PC-9 (cell line): ENCODE data around the gene THAP8. TPM values are rescaled to one million over a fixed set of nuclear protein-coding genes. Genes with fewer than 3 reads are reported as not detected.

ENCODE experiments used
- BruUV-seq: library from RNA; stranded (reverse); fragments of 400-500 nt; replicated peaks from 2 replicates; lab custom pipeline; 2021; lab: Mats Ljungman, UMichigan
- CTCF ChIA-PET: fragments of 300-600 bp; sonication (Branson Sonifier 250); formaldehyde crosslinking; loops from one replicate; lab custom pipeline; 2022; ENCODE audit warnings: antibody characterized with exemption; lab: Charles Lee
- POLR2A ChIA-PET: fragments of 300-600 bp; sonication (Branson Sonifier 250); formaldehyde crosslinking; loops from one replicate; lab custom pipeline; 2022; ENCODE audit warnings: antibody characterized with exemption; ENCODE audit not compliant: unreplicated experiment; lab: Charles Lee
- DNase-seq, 2 experiments: peaks; one replicate each; pipeline versions ENCODE4 v3.0.0 to v3.0.0-alpha.2; 2015 to 2022; ENCODE audit warnings: mixed read lengths in 1 of 2
- H2AFZ ChIP-seq: fragments of 200-600 bp; sonication (generic); 2 replicates; pipeline ENCODE4 v1.8.1; 2017; ENCODE audit warnings: antibody characterized with exemption
- H3F3A ChIP-seq: fragments of 200-600 bp; sonication (generic); 2 replicates; pipeline ENCODE4 v1.8.1; 2017; ENCODE audit warnings: antibody characterized with exemption, mild to moderate bottlenecking, low read depth; ENCODE audit not compliant: insufficient read depth
- H3K27ac ChIP-seq: fragments of 200-600 bp; sonication (generic); 2 replicates; pipeline ENCODE4 v1.6.1; 2016; ENCODE audit warnings: mixed run types
- H3K27me3 ChIP-seq: fragments of 200-600 bp; sonication (generic); 2 replicates; pipeline ENCODE4 v1.6.1; 2016; ENCODE audit warnings: low read depth, mixed run types; ENCODE audit not compliant: insufficient read depth
- H3K36me3 ChIP-seq: fragments of 200-600 bp; sonication (generic); 2 replicates; pipeline ENCODE4 v1.6.1; 2016; ENCODE audit warnings: low read depth, mixed run types
- H3K4me1 ChIP-seq: fragments of 200-600 bp; sonication (generic); replicated peaks from 2 replicates; pipeline ENCODE4 v1.6.1; 2016; ENCODE audit warnings: mixed run types; ENCODE audit not compliant: insufficient read depth
- H3K4me2 ChIP-seq: fragments of 200-600 bp; sonication (generic); 2 replicates; pipeline ENCODE4 v1.6.1; 2017; ENCODE audit warnings: mixed run types
- H3K4me3 ChIP-seq: fragments of 200-600 bp; sonication (generic); 2 replicates; pipeline ENCODE4 v1.6.1; 2016; ENCODE audit warnings: mixed run types
- H3K79me2 ChIP-seq: fragments of 200-600 bp; sonication (generic); 2 replicates; pipeline ENCODE4 v1.6.1; 2017; ENCODE audit warnings: low read depth, mixed run types
- H3K9me2 ChIP-seq: fragments of 200-600 bp; sonication (generic); 2 replicates; pipeline ENCODE4 v1.8.1; 2017; ENCODE audit warnings: mild to moderate bottlenecking; ENCODE audit not compliant: insufficient read depth
- H3K9me3 ChIP-seq: fragments of 200-600 bp; sonication (generic); 2 replicates; pipeline ENCODE4 v1.8.1; 2016; ENCODE audit warnings: low read depth; ENCODE audit not compliant: insufficient read depth
- H4K20me1 ChIP-seq: fragments of 200-600 bp; sonication (generic); 2 replicates; pipeline ENCODE4 v1.8.1; 2017; ENCODE audit not compliant: insufficient read depth
- EZH2 ChIP-seq: fragments of 200-600 bp; sonication (generic); IDR thresholded peaks from 2 replicates; pipeline ENCODE4 v1.8.0; 2017; ENCODE audit warnings: antibody characterized with exemption, low read depth
- intact Hi-C: fragments of 100-400 bp; cut with micrococcal nuclease; formaldehyde crosslinking; loops from one replicate; pipeline ENCODE4 v1.10.0; 2022; ENCODE audit not compliant: unreplicated experiment
- total RNA-seq: library from RNA; stranded (reverse); gene quantifications from 2 replicates; pipeline ENCODE4 v1.2.3, GENCODE V29; 2021
- TF ChIP-seq, protein P1 (sequence below): fragments of 200-600 bp; sonication (generic); conservative IDR thresholded peaks from 2 replicates; pipeline ENCODE4 v1.6.1; 2017; ENCODE audit warnings: mixed run types, antibody characterized with exemption, mild to moderate bottlenecking, moderate library complexity

The THAP8 gene
- total RNA-seq, 1 experiment from 2014 or later = 5.2 TPM

DNA sequence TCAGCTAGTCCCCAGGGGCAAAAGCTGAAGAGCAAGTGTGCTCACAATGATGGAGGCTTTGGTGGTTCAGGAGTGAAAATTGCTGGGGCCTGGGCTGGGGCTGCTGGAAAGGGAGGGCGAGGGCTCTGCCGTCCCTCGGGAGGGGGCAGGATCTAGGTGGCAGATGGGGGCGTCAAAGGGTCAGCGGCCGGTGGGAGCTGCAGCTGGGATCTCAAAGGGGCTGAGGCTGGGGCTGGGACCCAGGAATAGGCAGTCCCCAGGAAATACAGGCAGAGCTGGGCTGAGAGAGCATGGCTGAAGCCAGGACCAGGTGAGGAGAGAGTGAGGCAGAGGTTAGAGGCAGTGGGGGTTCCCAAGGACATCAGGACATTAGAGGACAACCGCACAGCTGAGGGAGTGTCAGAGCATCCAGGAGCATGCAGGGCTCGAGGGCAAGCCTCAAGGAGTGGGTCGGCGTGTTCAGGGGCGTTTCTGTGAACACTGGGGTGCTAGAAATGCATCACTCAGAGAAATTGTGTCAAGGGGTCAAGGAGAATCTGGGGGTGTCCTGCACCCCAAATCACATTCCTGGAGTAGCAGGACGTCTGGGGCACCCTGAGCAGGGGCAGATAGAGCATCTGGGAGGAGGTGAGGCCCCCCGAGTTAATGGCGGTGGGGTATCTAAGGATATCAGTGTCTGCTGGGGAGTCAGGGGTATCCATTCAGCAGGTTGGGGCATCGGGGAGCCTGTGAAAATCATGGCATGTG is 44.3 kb downstream of the THAP8 start:
- Histone ChIP-seq H3K79me2 (peaks cover 8% of the 10 kb centered on the region), H3K27ac (no peak overlapping the region), H3K36me3 (no peaks in the 10 kb centered on the region), H3K27me3 (no peaks in the 10 kb centered on the region), H3K9me3 (no peaks in the 10 kb centered on the region), H4K20me1 (no peaks in the 10 kb centered on the region), H2AFZ (peak overlapping the region; percentile 58), H3K4me3 (peak overlapping the region; percentile 59; the same call in 1 of the 2 replicates), H3K9me2 (no peaks in the 10 kb centered on the region), H3F3A (peaks cover 4% of the 10 kb centered on the region; the same call in 1 of the 2 replicates), H3K4me1 (peaks cover 3% of the 10 kb centered on the region; the same call in 1 of the 2 replicates), H3K4me2 (peak overlapping the region; percentile 72)
- no peak for DNase-seq
- TF ChIP-seq EZH2 = no peak
- TF ChIP-seq, protein P1, sequence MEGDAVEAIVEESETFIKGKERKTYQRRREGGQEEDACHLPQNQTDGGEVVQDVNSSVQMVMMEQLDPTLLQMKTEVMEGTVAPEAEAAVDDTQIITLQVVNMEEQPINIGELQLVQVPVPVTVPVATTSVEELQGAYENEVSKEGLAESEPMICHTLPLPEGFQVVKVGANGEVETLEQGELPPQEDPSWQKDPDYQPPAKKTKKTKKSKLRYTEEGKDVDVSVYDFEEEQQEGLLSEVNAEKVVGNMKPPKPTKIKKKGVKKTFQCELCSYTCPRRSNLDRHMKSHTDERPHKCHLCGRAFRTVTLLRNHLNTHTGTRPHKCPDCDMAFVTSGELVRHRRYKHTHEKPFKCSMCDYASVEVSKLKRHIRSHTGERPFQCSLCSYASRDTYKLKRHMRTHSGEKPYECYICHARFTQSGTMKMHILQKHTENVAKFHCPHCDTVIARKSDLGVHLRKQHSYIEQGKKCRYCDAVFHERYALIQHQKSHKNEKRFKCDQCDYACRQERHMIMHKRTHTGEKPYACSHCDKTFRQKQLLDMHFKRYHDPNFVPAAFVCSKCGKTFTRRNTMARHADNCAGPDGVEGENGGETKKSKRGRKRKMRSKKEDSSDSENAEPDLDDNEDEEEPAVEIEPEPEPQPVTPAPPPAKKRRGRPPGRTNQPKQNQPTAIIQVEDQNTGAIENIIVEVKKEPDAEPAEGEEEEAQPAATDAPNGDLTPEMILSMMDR = no peak
- BruUV-seq = no TSS peak
- ChIA-PET POLR2A (no interaction called here), CTCF (no interaction called here)
- intact Hi-C loops = loop anchor here (2.0 kb wide), 1 partner anchor 45 kb away; the partner anchor contains the start of genes THAP8 and WDR62

DNA sequence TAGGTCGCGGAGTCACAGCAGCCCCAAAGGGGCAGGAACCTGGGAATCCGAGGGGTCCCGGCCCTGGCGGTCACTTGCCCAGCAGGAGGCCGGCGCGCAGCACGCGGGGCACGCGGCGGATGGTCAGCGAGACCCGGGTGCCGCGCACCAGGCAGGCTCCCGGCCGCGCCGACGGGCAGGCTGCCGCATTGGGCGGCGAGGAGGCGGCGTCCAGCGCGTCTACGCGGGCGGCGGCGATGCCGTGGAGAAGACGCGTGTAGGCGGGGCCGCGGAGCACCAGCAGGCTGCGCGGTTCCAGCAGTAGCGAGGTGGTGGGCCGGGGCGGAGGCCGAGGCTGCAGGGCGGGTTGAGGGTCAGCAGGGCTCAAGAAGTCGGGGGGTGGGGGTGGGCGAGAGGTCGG is 44.9 kb downstream of the THAP8 start:
- no peaks in the 10 kb centered on the region for H4K20me1 ChIP-seq
- no peaks in the 10 kb centered on the region for H3K9me3 ChIP-seq
- H3K27ac ChIP-seq = no peak overlapping the region
- BruUV-seq = no TSS peak
- ChIA-PET POLR2A (interaction anchor here (0.6 to 1.2 kb wide), 3 partner anchors 13 to 261 kb away, joined by 3 to 7 read pairs (median 5); partner anchors contain the start of genes LIN37, THAP8 and WDR62), CTCF (interaction anchor here (1.1 kb wide), 1 partner anchor 33 kb away, joined by 5 read pairs; no protein-coding TSS in a partner anchor)
- TF ChIP-seq, protein P1 = no peak
- no peak for TF ChIP-seq EZH2
- intact Hi-C loops = loop anchor here (2.0 kb wide), 1 partner anchor 46 kb away; the partner anchor contains the start of genes THAP8 and WDR62
- no peaks in the 10 kb centered on the region for H3K36me3 ChIP-seq
- DNase-seq = peak in 1 of 2 experiments; percentile 65
- H2AFZ ChIP-seq = peak overlapping the region; percentile 58
- no peaks in the 10 kb centered on the region for H3K9me2 ChIP-seq
- H3K4me2 ChIP-seq = peak overlapping the region; percentile 72
- H3K4me3 ChIP-seq = peak overlapping the region; percentile 59; the same call in 1 of the 2 replicates
- peaks cover 8% of the 10 kb centered on the region for H3K79me2 ChIP-seq
- H3F3A ChIP-seq = peaks cover 4% of the 10 kb centered on the region; the same call in 1 of the 2 replicates
- H3K4me1 ChIP-seq = no peaks in the 10 kb centered on the region
- no peaks in the 10 kb centered on the region for H3K27me3 ChIP-seq

DNA sequence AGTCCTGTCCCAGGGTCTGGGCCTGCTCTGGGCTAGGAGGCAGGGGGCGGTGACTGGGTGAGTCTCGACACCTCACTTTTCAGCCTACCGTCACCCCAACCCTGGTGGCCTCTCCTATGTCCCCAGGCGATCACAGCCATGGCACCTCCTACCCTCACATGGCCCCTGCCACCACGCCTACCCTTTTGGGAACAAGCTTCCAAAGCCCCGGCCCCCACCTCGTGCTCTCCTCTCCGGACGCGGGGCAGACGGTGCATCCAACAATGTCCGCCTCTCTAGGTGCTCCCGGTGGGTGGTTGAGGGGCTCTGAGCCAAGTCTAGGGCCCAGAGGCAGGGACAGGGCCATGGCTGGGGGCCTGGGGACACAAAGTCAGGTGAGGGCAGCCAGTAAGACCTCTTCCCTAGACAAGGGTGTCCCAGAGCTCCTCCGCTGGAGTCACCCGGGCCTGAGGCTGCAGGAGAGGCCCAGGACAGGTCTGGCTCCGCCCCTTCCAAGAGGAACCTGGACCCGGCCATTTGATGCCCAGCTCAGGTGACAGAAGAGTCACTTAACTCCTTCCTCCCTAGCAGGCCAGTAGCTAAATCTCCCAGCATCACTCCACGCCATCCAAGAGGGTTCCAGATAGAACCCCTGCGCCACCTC is 45.6 kb downstream of the THAP8 start, which contains the start of gene SYNE4:
Gene SYNE4 (minus strand): TSS at position 478 of the 643 bp plus-strand sequence. CDS start 132 bp downstream, at position 346.
- BruUV-seq = TSS peak; percentile 80
- Histone ChIP-seq H3K27me3 (no peaks in the 10 kb centered on the region), H3K9me3 (no peaks in the 10 kb centered on the region), H3F3A (peaks cover 4% of the 10 kb centered on the region; the same call in 1 of the 2 replicates), H2AFZ (peak within 1 kb of the TSS; percentile 58), H3K27ac (no peak within 1 kb of the TSS), H4K20me1 (no peaks in the 10 kb centered on the region), H3K4me1 (no peaks in the 10 kb centered on the region), H3K79me2 (peaks cover 6% of the 10 kb centered on the region), H3K9me2 (no peaks in the 10 kb centered on the region), H3K4me2 (peak within 1 kb of the TSS; percentile 72), H3K4me3 (peak within 1 kb of the TSS; percentile 59; the same call in 1 of the 2 replicates), H3K36me3 (no peaks in the 10 kb centered on the region)
- TF ChIP-seq, protein P1 = no peak
- TF ChIP-seq EZH2 = no peak
- DNase-seq = peak; percentile 66 to 87
- ChIA-PET POLR2A (interaction anchor here (0.5 to 1.2 kb wide), 7 partner anchors 8 to 1326 kb away, joined by 3 to 15 read pairs (median 5); partner anchors contain the start of genes APLP1, LIN37, THAP8 and WDR62), CTCF (interaction anchor here (1.1 kb wide), 1 partner anchor 33 kb away, joined by 5 read pairs; no protein-coding TSS in a partner anchor)
- intact Hi-C loops = loop anchor here (2.0 kb wide), 1 partner anchor 46 kb away; the partner anchor contains the start of genes THAP8 and WDR62
